H9 (cell line): Measurements from ENCODE around the gene ENPP7. TPM values are rescaled to one million over a fixed set of nuclear protein-coding genes. Genes with fewer than 3 reads are reported as not detected.

Source experiments
- DNase-seq: peaks from one replicate; pipeline ENCODE4 v3.0.0-alpha.2; 2017
- H2AFZ ChIP-seq: one replicate; pipeline ENCODE4 v1.6.1; 2013; ENCODE audit warnings: mild to moderate bottlenecking, low read length, control low read depth, moderate library complexity
- H2AK5ac ChIP-seq: 2 replicates; pipeline ENCODE4 v1.6.1; 2013; ENCODE audit warnings: low read length, control low read depth, mixed read lengths; ENCODE audit not compliant: insufficient read length
- H2BK120ac ChIP-seq: one replicate; pipeline ENCODE4 v1.6.1; 2013; ENCODE audit warnings: low read depth, mild to moderate bottlenecking, low read length, control low read depth, inconsistent platforms; ENCODE audit not compliant: poor library complexity, severe bottlenecking
- H2BK12ac ChIP-seq: 2 replicates; pipeline ENCODE4 v1.6.1; 2013; ENCODE audit warnings: low read length, control low read depth, mixed read lengths, low read depth; ENCODE audit not compliant: insufficient read length
- H2BK15ac ChIP-seq: 2 replicates; pipeline ENCODE4 v1.6.1; 2013; ENCODE audit warnings: low read depth, low read length, control low read depth
- H2BK20ac ChIP-seq: one replicate; pipeline ENCODE4 v1.6.1; 2013; ENCODE audit warnings: low read depth, mild to moderate bottlenecking, low read length, control low read depth, inconsistent platforms; ENCODE audit not compliant: poor library complexity, severe bottlenecking
- H2BK5ac ChIP-seq: 2 replicates; pipeline ENCODE4 v1.6.1; 2013; ENCODE audit warnings: low read length, control low read depth, mixed read lengths; ENCODE audit not compliant: insufficient read length
- H3K14ac ChIP-seq: 2 replicates; pipeline ENCODE4 v1.6.1; 2013; ENCODE audit warnings: low read length, control low read depth; ENCODE audit not compliant: insufficient read depth
- H3K18ac ChIP-seq: 2 replicates; pipeline ENCODE4 v1.6.1; 2013; ENCODE audit warnings: low read depth, mild to moderate bottlenecking, mixed read lengths, low read length, control low read depth; ENCODE audit not compliant: insufficient read length
- H3K23ac ChIP-seq: 2 replicates; pipeline ENCODE4 v1.6.1; 2013; ENCODE audit warnings: low read length, control low read depth, mixed read lengths, low read depth; ENCODE audit not compliant: insufficient read length
- H3K23me2 ChIP-seq: 2 replicates; pipeline ENCODE4 v1.6.1; 2013; ENCODE audit warnings: low read depth, mild to moderate bottlenecking, mixed read lengths, low read length, control low read depth; ENCODE audit not compliant: insufficient read length, poor library complexity, severe bottlenecking
- H3K27ac ChIP-seq: 2 replicates; pipeline ENCODE4 v1.5.1; 2013; ENCODE audit warnings: low read length, control low read depth, mixed read lengths, low read depth; ENCODE audit not compliant: insufficient read length
- H3K27me3 ChIP-seq: 2 replicates; pipeline ENCODE4 v1.6.1; 2013; ENCODE audit warnings: low read length, control low read depth, inconsistent platforms; ENCODE audit not compliant: insufficient read depth
- H3K4ac ChIP-seq: 2 replicates; pipeline ENCODE4 v1.6.1; 2013; ENCODE audit warnings: low read depth, mild to moderate bottlenecking, control low read depth, inconsistent platforms, low read length, moderate library complexity
- H3K4me1 ChIP-seq: 2 replicates; pipeline ENCODE4 v1.6.1; 2013; ENCODE audit warnings: low read length, control low read depth, inconsistent platforms; ENCODE audit not compliant: insufficient read depth
- H3K4me2 ChIP-seq: 2 replicates; pipeline ENCODE4 v1.6.1; 2013; ENCODE audit warnings: low read length, control low read depth, mixed read lengths; ENCODE audit not compliant: insufficient read length, insufficient read depth
- H3K56ac ChIP-seq: 2 replicates; pipeline ENCODE4 v1.6.1; 2013; ENCODE audit warnings: low read depth, mild to moderate bottlenecking, mixed read lengths, low read length, control low read depth; ENCODE audit not compliant: insufficient read length
- H3K79me1 ChIP-seq: 2 replicates; pipeline ENCODE4 v1.6.1; 2013; ENCODE audit warnings: low read depth, mild to moderate bottlenecking, moderate library complexity, low read length, control low read depth, inconsistent platforms; ENCODE audit not compliant: insufficient read depth, poor library complexity, severe bottlenecking
- H3K79me2 ChIP-seq: 2 replicates; pipeline ENCODE4 v1.6.1; 2013; ENCODE audit warnings: low read length, control low read depth, inconsistent platforms; ENCODE audit not compliant: insufficient read depth
- H3K9ac ChIP-seq: 2 replicates; pipeline ENCODE4 v1.6.1; 2013; ENCODE audit warnings: low read length, control low read depth, mixed read lengths; ENCODE audit not compliant: insufficient read length; ENCODE audit errors: extremely low read depth
- H3K9me3 ChIP-seq: one replicate; pipeline ENCODE4 v1.6.1; 2013; ENCODE audit warnings: low read depth, low read length, inconsistent platforms; ENCODE audit not compliant: control insufficient read depth
- H3T11ph ChIP-seq: one replicate; pipeline ENCODE4 v1.6.1; 2013; ENCODE audit warnings: mild to moderate bottlenecking, low read length, control low read depth, inconsistent platforms
- H4K20me1 ChIP-seq: one replicate; pipeline ENCODE4 v1.6.1; 2013; ENCODE audit not compliant: control insufficient read depth, insufficient read length, insufficient read depth
- H4K5ac ChIP-seq: 2 replicates; pipeline ENCODE4 v1.6.1; 2013; ENCODE audit warnings: low read depth, mild to moderate bottlenecking, mixed read lengths, low read length, control low read depth; ENCODE audit not compliant: insufficient read length
- H4K8ac ChIP-seq: replicated peaks from 2 replicates; pipeline ENCODE4 v1.6.1; 2013; ENCODE audit warnings: low read length, control low read depth, mixed read lengths, low read depth; ENCODE audit not compliant: insufficient read length
- H4K91ac ChIP-seq: 2 replicates; pipeline ENCODE4 v1.6.1; 2013; ENCODE audit warnings: low read depth, mild to moderate bottlenecking, moderate library complexity, mixed read lengths, low read length, control low read depth; ENCODE audit not compliant: insufficient read length
- H3K27ac Mint-ChIP-seq, 3 experiments: 2 replicates in 2 of 3; 3 replicates in 1 of 3; pipeline ENCODE4 v1.8.0; 2020 to 2021; ENCODE audit warnings: mixed read lengths in 3 of 3, mild to moderate bottlenecking in 1 of 3, moderate library complexity in 1 of 3
- H3K27me3 Mint-ChIP-seq: 2 replicates; pipeline ENCODE4 v1.8.0; 2021; ENCODE audit warnings: low read depth, mild to moderate bottlenecking, moderate library complexity, mixed read lengths
- H3K36me3 Mint-ChIP-seq, 3 experiments: 2 replicates in 2 of 3; 3 replicates in 1 of 3; pipeline ENCODE4 v1.8.0; 2020 to 2021; ENCODE audit warnings: low read depth in 3 of 3, mixed read lengths in 3 of 3; ENCODE audit not compliant: insufficient read depth in 1 of 3
- H3K4me1 Mint-ChIP-seq, 2 experiments: 2 replicates each; pipeline ENCODE4 v1.8.0; 2020; ENCODE audit warnings: mixed read lengths in 2 of 2
- H3K4me3 Mint-ChIP-seq, 2 experiments: 2 replicates in 1 of 2; 3 replicates in 1 of 2; pipeline ENCODE4 v1.8.0; 2020 to 2021; ENCODE audit warnings: mild to moderate bottlenecking in 2 of 2, mixed read lengths in 2 of 2, moderate library complexity in 1 of 2
- H3K9me3 Mint-ChIP-seq, 2 experiments: 2 replicates in 1 of 2; 3 replicates in 1 of 2; pipeline ENCODE4 v1.8.0; 2020; ENCODE audit warnings: mild to moderate bottlenecking in 2 of 2, mixed read lengths in 2 of 2, moderate library complexity in 1 of 2
- WGBS: extraction: QIAGEN DNeasy Blood & Tissue Kit; methylation state at CpG from one replicate; pipeline ENCODE4 v1.1.7; 2013; ENCODE audit warnings: missing lambda C conversion rate, low lambda C conversion rate, mixed read lengths; ENCODE audit not compliant: insufficient read length; ENCODE audit errors: extremely low coverage; 5-methylcytosine and 5-hydroxymethylcytosine counted together
- total RNA-seq: library from RNA; stranded (reverse); gene quantifications from 2 replicates; pipeline ENCODE4 v1.2.1, GENCODE V29; 2021
- TF ChIP-seq, protein P1 (sequence below): fragments of 200-600 bp; sonication (generic); conservative IDR thresholded peaks from 3 replicates; pipeline ENCODE4 v1.8.0; 2021; ENCODE audit warnings: antibody characterized with exemption, mild to moderate bottlenecking

The ENPP7 gene
- total RNA-seq, 1 experiment from 2014 or later = not detected

DNA sequence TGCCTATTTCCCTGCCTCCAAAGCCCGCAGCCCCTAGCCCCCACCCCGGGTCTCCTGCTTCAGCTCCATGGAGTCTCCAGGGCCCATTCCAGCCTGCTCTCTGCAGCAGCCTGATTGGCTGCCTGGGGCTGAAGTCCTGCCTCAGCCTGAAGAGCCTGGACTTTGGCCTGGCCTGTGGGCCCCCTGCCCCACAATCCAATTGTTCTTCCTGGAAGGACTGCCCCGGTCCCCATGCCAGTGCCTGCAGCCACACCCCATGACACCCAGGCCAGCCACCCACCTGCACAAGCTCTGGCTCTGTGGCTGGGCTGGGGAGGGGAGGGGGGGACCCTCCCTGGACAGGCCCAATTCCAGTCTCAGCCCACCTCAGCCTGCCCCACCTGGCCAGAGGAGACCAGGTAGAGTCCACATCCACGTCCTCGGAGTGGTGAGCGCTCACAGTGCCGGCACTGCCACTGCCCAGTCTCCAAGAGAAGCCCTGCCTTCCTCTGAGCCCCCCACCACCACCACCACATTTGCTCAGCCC lies 12.3 kb downstream of the ENPP7 start:
- H3K23me2 ChIP-seq = peaks cover 13% of the 10 kb centered on the region
- H3T11ph ChIP-seq = no peak overlapping the region
- no peaks in the 10 kb centered on the region for H3K79me2 ChIP-seq
- H3K9ac ChIP-seq = no peak overlapping the region
- H3K79me1 ChIP-seq = no peaks in the 10 kb centered on the region
- H2AFZ ChIP-seq = no peak overlapping the region
- no peak overlapping the region for H4K5ac ChIP-seq
- peaks cover 15% of the 10 kb centered on the region; the same call in 1 of the 2 replicates for H3K27me3 ChIP-seq
- no peaks in the 10 kb centered on the region for H3K9me3 ChIP-seq
- Mint-ChIP-seq H3K27ac (no peak overlapping the region), H3K9me3 (no peaks in the 10 kb centered on the region; a peak in 1 of 5 replicates), H3K27me3 (peaks cover 92% of the 10 kb centered on the region), H3K4me3 (no peak overlapping the region), H3K4me1 (peaks cover 12 to 22% of the 10 kb centered on the region in 2 experiments), H3K36me3 (no peaks in the 10 kb centered on the region)
- H4K8ac ChIP-seq = no peak overlapping the region
- peaks cover 2% of the 10 kb centered on the region; the same call in 1 of the 2 replicates for H3K4me1 ChIP-seq
- no peak for DNase-seq
- TF ChIP-seq, protein P1, sequence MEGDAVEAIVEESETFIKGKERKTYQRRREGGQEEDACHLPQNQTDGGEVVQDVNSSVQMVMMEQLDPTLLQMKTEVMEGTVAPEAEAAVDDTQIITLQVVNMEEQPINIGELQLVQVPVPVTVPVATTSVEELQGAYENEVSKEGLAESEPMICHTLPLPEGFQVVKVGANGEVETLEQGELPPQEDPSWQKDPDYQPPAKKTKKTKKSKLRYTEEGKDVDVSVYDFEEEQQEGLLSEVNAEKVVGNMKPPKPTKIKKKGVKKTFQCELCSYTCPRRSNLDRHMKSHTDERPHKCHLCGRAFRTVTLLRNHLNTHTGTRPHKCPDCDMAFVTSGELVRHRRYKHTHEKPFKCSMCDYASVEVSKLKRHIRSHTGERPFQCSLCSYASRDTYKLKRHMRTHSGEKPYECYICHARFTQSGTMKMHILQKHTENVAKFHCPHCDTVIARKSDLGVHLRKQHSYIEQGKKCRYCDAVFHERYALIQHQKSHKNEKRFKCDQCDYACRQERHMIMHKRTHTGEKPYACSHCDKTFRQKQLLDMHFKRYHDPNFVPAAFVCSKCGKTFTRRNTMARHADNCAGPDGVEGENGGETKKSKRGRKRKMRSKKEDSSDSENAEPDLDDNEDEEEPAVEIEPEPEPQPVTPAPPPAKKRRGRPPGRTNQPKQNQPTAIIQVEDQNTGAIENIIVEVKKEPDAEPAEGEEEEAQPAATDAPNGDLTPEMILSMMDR = no peak
- H3K23ac ChIP-seq = no peak overlapping the region
- no peak overlapping the region for H2BK15ac ChIP-seq
- H3K18ac ChIP-seq = no peak overlapping the region
- no peak overlapping the region for H3K4ac ChIP-seq
- H2AK5ac ChIP-seq = no peak overlapping the region
- H2BK20ac ChIP-seq = no peak overlapping the region
- no peak overlapping the region for H2BK12ac ChIP-seq
- H3K4me2 ChIP-seq = no peak overlapping the region
- H3K56ac ChIP-seq = no peak overlapping the region
- no CpG with 5 or more reads among the region's 7 CpGs for WGBS
- H2BK120ac ChIP-seq = no peak overlapping the region
- H3K27ac ChIP-seq = no peak overlapping the region
- no peak overlapping the region for H3K14ac ChIP-seq
- no peak overlapping the region for H4K91ac ChIP-seq
- peaks cover 4% of the 10 kb centered on the region for H4K20me1 ChIP-seq
- H2BK5ac ChIP-seq = no peak overlapping the region
